Right lung (tissue), 5 donors: ENCODE data around the gene FKBP1A. TPM values are rescaled to one million over a fixed set of nuclear protein-coding genes. Genes with fewer than 3 reads are reported as not detected.
"Not testable (repeated sequence)": the region's sequence is repeated elsewhere in the genome, so short reads cannot be mapped to it uniquely, and the experiment has no call there.

Experiments used
- DNase-seq, 2 donors: peaks; one replicate each; pipeline ENCODE4 v3.0.0-alpha.2; 2013
- polyA plus RNA-seq, 5 donors: library from polyadenylated mRNA; unstranded; fragments of 120-200 nt; gene quantifications; one replicate each; pipeline versions ENCODE4 v1.2.1 to v1.2.3, GENCODE V29; 2013; ENCODE audit warnings: inconsistent platforms in 1 of 5, low replicate concordance in 1 of 5; ENCODE audit not compliant: insufficient read length in 5 of 5, insufficient read depth in 1 of 5

FKBP1A gene
- polyA plus RNA-seq, 5 donors: 439 to 529 (median 459) TPM

DNA sequence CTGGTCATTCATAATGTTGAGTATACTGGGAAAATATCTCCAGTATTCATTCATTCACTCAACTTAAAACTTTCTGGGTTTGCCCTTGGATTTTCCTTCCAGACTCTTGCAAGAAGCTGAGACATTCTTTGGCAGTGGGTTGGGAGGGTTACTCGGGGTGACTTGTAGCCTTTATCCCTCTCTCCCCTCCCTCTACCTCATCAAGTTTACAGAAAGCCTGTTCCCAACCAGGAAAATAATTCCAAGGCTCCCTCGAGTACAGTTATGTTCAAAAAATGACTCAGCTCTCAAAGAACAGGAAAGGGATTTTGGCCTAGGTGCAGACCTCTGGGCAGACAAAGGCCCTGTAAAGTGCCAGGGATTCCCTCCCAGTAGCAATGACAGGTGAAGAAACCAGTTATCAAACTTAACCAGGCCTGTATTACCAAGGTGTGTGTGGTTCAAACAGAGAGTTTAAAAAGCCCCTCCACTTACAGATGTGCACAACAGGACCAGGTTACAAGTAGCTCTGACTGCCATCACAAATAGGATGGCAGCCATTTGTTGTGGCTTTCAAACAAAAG lies 22.2 kb downstream of the FKBP1A start:
- DNase-seq: no peak

DNA sequence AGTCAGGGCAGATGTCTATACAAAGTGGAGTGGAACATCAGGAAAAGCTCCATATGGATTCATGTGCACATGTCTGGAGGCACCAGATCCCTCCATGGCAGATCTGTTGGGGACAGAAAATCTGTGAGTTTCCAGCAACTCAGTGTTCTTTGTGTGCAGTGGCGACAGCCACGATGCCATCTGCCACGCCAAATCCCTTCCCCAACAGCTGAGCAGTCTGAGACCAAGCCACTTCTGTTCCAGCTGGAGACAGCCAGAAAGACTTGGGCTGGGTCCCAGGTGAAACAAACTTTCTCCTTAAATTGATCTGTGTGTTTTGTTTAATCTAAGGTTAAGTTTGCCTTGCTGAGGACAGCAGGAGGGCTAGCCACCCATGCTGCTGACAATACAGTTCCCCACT lies 22.9 kb downstream of the FKBP1A start:
- no peak for DNase-seq

DNA sequence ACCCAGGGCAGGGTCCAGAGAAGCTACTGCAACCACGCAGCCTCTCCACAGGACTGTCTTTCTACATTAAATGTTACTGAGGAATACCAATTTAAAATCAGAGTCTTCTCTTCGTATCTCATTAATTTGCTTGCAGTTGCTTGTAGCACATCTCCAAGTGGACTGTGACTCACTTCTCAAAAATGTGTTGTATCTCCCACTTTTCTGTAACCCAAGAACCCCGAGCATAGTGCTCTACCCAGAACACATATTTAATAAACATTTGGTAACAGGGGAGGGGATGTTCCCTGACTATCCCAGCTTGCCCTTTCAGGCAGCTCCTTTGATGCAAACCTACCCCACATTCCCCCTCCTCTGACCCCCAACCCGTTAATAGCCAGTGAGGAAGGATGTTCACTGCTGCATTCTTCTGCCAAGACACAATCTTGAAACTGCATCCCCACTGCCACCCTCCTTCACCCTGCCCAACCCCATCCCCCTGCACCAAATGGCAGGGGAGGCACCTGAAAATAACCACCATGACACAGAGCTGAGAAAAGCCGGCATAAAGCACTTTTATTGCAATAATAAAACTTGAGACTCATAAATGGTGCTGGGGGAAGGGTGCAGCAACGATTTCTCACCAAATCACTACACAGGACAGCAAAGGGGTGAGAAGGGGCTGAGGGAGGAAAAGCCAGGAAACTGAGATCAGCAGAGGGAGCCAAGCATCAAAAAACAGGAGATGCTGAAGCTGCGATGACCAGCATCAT lies 24.2 kb downstream of the FKBP1A start:
- no peak for DNase-seq

DNA sequence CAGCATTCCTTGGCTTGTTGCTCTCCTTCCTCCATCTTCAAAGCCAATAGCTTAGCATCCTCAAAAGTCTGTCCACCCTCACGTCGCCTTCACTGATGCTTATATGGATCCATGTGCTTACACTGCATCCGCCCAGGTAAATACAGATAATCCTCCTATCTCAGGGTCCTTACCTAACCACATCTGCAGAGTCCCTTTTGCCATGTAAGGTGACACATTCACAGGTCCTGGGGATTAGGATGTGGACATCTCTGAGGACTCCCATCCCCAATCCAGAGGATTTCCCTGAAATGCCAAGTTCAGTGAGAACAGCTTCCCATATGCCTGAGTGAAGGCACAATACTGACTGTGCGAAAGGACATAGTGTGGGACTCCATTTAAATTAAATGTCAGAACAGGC lies 25.4 kb downstream of the FKBP1A start:
- no peak for DNase-seq

DNA sequence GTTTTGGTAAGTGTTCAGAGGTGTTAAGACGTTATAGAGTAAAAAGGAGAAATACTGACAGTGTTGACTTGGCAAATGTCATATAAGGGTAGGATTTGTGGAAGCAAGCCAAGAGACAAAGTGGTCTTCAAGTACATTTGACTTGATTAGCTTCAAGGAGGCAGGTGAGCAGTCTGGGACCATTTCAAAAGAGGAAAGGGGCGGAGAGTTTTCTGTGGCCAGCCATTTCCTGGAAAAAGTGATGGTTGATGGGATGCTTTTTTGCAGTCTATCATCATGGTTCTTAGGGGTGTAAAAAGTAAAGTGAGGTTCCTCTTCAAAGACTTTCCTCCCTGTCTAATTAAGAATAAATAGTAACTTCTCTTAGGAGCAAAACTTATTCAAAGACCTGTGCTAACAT lies 28.7 kb downstream of the FKBP1A start:
- peak; percentile 8 to 9 for DNase-seq

DNA sequence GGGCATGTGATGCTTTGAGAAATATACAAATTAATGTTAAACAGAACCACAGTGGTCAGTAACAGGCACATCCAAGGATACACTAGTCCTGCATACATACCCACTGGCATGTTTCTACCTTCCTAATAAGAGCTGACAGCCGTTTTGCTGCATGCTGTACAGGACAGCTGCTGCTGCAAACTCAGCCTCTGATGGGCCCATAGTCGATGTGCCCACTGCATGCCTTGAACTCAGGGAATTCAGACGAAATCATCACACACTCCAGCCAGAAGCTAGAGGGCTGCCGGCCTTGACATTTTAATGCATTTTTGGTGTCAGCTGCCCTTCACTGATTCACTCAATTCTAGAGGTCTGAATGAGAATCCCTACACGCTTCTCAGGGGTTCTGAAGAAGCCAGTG lies 29.3 kb downstream of the FKBP1A start:
- no peak for DNase-seq

DNA sequence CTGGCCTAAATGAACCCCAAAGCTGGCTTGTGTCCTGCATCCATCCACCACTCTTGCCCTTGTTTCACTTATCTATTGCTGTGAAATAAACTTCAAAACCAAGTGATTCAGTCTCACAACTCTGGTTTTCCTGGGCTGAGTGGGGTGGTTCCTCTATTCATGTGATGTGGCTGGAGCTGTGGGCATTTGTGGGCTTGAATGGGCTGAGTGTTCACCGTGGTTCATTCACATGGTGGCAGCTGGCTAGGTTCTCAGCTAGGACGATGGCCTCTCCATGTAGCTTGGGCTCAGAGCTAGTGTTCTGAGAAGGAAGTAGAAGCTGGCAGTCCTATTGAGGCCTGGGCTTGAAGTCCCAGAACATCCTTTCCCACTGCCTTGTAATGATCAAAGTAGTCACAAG lies 30.4 kb downstream of the FKBP1A start:
- no peak for DNase-seq

DNA sequence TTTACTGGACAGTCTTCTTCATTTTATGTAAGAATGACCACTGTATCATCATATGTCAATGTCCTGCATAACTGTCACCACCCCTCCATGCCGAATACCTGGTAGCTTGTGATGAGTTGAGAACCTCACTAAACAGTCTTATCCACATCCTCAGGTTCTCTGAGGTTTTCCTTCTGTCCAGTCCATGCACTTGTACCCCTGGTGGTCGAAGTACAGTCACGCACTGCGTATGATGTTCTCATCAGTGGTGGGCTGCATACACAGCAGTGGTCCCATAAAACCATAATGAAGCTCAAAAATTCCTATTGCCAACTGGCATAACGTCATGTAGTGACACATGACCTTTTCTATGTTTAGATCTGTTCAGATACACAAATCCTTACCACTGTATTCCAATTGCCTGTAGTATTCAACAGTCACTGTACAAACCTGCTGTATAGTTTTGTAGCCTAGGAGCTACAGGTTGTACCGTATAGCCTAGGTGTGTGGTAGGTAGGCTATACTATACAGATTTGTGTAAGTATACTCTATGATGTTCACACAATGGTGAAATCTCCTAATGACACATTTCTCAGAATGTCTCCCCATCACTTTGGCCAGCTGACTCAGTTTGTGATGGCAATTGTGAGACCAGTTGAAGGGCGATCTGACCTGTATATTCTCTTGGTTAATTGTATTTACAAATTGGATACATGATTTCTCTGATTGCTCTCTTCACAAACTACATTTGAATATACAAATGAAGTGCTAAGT lies 32.6 kb downstream of the FKBP1A start:
- no peak for DNase-seq

DNA sequence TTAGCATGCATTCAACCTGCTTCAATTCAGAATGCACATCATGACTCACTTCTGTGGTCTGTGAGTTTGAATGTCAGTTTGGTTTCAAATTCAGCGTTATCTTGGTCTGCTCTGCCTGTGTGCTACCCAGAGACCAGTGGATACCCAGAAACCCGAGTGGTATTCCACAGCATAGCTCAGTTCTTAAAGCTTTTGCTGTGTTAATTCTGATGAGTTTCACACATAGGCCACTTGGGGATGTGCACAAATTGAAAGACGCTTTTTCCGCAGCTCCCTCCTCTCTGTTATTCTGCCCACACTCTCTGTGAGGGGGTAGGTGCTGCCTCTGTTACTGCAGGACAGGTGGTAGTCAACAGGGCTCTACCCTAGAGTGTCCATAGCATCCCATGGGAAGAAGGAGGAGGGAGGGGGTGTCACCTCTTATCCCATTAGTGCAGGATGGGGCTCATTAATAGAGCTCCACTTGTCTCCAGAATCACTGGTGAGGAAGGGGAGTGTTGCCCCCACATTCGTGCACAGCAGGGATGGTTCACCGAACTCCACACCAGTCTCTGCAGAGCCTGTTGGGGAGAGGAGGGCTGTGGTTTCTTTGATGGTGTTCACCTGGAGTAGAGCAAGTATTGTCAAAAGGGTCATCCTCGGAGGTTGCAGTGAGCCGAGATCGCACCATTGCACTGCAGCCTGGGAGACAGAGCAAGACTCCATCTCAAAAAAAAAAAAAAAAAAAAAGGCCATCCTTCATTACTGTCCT lies 34.8 kb downstream of the FKBP1A start:
- no peak for DNase-seq

DNA sequence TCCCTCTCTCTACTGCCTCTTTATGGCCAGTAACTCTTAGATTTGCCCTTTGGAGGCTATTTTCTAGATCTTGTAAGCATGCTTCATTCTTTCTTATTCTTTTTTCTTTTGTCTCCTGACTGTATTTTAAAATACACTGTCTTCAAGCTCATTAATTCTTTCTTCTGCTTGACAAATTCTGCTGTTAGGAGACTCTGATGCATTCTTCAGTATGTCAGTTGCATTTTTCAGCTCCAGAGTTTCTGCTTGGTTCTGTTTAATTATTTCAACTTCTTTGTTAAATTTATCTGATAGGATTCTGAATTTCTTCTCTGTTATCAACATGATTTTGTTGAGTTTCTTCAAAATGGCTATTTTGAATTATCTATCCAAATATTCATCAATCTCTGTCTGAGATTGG lies 38.9 kb downstream of the FKBP1A start:
- no peak for DNase-seq

DNA sequence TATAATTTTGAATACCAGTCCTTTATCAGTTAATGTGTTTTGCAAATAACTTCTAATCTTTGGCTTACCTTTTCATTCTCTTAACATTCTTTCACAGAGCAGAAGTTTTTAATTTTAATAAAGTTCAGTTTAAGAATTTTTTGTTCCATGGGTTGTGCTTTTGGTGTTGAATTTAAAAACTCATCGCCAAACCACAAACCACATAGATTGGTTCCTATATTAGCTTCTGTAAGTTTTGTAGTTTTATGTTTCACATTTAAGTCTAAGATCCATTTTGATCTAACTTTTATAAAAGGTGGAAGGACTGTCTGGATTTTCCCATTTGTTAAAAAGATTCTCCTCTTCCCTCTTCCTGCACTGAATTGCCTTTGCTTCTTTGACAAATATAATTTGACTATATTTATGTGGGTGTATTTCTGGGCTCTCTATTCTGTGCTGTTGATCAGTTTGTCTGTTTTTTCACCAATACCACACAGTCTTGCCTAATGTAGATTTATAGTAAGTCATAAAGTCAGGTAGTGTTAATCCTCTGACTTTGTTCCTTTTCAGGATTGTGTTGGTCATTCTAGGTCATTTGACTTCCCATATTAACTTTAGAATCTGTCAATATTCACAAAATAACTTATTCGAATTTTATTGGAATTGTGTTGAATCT lies 46.4 kb downstream of the FKBP1A start:
- no peak for DNase-seq

DNA sequence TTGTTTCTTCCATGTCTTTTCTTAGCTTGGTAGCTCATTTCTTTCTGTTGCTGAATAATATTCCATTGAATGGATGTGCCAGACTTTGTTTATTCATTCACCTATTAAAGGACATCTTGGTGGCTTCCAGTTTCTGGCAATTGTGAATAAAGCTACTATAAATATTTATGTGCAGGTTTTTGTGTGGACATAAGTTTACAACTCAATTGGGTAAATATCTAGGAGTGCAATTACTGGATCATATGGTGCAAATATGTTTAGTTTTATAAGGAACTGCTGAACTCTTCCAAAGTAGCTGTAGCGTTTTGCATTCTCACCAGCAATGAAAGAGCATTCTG lies 47.1 kb downstream of the FKBP1A start:
- DNase-seq: no peak

DNA sequence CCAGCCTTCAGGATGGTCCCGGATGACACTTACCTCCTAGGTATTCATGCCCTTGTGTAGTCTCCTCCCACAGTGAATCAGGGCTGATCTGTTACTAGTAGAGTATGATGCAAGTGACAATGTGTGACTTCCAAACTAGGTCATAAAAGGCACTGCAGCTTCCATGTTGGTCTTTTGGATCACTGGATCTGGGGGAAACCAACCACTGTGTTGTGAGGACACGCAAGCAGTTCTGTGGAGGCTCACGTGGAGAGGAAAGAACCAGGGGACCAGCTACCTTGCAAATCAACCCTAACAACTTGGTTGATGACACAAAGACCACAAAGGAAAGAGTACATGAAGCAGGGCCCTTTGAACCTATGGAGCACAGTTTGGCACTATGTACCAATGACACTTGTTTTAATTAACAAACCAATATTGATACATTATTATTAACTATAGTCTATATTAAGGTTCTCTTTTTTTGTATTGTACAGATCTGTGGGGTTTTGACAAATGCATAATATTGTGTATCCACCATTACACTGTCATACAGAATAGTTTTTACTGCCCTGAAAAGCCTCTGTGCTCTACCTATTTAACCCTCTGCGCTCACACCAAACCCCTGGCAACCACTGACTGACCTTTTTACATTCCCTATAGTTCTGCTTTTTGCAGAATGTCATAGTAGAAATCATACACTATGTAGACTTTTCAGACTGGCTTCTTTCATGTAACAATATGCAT lies 47.7 kb downstream of the FKBP1A start:
- no peak for DNase-seq

DNA sequence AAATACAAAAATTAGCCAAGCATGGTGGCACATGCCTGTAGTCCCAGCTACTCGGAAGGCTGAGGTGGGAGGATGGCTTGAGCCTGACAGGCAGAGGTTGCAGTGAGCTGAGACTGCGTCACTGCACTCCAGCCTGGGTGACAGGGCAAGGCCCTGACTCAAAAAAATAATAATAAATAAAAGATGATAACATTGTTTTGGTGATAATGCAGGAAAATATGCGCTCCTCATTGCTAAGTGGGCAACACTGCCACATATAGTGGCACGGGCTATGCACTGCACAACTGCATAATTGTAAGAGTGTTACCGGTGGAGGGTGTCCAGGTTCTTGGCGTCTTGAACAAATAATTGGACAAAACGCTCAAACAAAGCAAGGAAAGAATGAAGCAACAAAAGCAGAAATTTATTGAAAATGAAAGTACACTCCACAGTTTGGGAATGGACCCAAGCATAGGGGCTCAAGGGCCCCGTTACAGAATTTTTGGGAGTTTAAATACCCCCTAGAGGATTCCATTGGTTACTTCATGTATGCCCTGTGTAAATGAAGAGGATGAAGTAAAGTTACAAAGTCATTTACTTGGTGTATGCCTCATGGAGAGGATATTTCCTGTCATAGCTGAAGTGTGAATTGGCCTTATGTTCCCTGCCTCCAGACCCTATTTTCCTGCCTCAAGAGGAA lies 49.3 kb downstream of the FKBP1A start:
- DNase-seq: not testable (repeated sequence)

DNA sequence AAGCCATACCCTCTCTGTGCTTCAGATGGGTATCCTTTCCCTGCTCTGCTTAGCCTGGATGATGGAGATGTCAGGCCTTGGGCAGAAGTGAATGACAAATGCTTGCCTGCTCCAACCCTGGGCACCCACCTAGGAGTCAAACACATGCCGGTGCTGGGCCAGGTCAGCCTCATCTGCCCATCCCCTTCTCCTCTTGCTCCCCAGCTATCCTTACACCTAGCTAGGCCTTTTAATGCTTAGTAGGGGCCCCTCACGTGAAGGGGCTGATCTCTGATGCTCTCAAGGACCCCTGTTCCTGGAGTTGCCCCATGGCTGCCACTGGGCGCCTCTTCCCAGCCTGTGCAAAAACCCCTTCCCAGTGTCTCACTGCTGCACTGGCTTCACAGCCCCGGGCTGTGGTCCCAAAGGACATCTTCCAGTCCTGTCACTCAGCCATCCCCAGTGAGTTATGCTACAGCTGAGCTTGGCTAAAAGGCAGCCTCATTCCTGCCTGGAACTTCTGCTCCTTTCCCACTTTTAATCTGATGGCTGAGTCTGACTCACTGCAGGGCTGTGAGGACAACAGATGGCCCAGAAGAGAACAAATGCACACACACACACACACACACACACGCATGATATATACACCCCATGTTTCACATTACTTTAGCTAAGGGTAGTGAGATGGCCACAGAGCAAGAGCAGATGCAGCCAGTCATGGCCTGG lies 51.1 kb downstream of the FKBP1A start:
- no peak for DNase-seq

DNA sequence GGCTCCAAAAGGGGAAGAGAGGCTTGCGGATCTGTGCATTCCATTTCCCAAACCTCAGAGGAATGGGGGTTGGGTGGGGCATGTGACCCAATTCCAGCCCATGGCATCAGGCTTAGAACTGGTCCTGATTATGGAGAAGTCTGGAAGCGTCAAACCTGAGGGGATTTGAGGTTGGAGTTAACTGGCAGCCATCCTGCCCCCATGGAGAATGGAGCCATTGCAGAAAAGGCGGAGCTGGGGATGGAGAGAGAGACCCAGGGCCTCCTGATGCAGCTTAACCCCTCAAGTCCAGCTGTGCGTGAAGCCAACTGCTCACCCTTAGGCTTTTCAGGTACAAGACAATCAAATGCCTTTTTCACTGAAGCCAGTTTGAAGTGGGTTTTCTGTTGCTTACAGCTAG lies 54.1 kb downstream of the FKBP1A start:
- DNase-seq: no peak

DNA sequence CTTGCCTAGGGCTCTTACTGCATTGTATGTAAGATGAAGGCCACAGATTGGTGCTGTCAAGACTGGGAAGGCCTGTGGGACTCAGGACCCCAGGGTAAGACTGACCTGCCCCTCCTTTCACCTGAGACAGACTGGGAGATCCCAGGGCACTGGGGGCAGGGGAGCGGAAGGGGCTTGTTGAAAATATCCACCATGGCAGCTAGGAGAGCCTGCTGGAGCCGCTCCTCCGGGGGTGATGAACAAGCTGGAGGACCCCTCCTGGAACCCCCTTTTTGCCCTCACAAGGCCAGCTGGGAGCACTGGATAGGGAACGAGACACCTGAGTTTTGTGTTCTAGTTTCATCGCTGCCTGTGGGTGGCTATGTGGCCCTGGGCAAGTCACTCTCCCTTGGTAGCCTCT lies 54.8 kb downstream of the FKBP1A start:
- no peak for DNase-seq

DNA sequence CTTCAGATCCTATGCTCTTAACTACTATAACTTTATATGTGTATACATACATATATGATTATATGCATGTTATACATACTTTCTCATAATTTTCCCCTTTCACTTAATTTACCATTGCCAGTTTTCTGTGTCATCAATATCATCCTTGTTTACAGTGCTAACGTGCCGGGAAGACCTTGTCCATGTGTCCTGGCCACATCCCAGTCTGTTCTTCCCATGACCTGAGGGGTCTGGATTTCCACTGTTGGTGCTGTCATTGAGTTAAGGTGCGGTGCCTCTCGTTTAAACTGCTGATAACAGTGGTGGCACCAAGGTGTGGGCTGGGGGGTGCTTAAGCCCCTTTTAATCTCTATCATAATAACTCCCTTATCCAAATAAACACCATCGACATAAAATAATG lies 55.4 kb downstream of the FKBP1A start:
- no peak for DNase-seq

DNA sequence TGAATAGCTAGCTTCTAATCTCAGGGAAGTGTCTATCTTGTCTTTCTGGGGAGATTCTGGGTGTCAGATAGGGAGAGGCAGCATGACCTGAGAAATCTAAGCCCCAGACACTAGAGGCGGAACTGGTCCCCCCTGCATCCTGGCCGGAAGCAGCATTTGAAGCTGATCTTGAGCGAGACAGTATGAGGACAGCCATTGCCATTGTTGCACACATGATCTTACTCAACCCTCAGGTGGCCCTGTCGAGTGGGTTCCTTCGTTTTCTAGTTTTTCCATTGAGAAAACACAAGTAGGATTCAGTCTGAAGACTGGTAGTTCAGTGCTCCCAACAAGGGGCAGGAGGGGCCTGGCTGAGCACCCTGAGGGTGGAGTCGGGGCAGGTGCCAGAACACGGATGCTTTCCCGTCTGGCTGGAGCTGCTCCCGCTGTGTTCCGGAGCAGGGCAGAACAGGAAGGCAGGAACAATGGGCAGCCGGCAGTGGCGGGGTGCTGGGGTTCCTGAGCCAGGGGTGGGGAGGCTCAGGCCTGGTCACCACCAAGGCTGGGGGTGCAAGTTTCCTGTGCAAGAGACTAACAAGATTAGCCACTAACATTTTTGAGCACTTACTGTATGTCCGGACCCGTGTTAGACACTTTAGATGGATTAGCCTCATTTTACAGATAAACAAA lies 56.0 kb downstream of the FKBP1A start:
- DNase-seq: peak; percentile 18 to 26
